Fibroblast of skin of back (primary cell): ENCODE data around the gene FMN1.

Experiments
- DNase-seq: peaks from one replicate; pipeline ENCODE4 v3.0.0-alpha.2; 2013

The FMN1 gene

DNA sequence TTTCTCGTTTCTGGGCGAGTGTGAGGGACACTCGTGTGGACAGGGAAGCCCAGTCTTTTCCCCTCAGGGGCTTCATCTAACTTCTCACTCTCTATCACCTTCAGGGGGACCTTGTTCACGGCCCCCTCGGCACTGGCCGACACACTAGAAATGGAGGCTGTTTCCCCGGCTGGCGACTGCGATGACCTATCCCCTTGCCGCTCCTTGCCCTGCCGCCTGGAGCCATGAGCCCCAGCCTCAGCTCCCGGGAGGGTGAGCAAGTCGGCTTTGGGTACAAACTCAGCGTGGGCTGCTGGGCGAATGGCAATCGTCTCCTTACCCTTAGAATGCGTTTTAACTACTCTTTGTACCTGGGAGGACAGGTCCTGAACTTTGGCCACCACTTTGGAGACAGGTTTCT, 41.0 kb downstream of the FMN1 start:
- no peak for DNase-seq

DNA sequence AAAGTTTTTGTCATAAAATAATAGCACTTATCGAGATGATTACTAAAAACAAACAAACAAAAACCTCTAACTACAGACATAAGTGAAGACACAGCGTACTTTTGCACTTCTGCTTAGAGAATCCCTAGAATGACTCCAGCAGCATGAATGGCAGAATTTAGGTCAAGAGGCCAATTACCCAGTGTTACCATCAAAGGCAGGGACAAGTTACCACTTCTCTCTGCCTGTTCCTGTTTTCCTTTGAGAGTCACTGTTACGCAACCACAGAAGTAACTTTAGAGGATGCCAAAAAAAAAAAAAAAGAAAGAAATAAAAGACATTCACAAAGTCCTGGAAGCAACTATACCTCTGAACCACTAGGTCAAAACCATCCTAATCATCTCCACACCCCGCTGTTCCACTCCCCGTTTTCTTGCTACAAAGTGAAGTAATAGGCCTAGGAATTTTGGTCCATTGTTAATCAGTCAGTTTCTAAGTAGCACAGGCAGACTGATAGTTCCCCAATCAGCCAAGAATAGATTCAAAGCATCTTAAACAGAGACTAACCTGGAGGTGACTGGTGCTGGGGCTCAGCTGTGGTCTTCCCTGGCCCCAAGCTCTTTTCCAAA, 41.9 kb downstream of the FMN1 start:
- no peak for DNase-seq

DNA sequence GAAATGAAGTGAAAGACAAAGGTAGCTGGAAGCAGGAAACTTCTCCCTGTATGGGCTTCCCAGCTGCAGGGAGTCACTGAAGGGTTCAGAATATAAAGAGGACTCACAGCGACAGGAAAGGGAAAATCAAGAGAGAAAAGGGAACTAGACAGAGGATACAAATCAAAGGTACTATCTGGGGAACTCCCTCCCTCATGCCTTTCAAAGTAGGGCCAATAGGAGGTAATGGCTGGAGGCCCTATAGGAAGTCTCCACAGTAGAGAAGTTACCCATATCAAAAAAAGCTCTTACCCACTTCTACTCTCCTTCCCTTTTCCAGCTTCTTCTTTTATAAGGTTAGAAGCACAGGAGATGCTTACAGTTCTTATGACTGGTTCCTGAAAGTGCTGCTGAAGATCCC, 43.5 kb downstream of the FMN1 start:
- no peak for DNase-seq

DNA sequence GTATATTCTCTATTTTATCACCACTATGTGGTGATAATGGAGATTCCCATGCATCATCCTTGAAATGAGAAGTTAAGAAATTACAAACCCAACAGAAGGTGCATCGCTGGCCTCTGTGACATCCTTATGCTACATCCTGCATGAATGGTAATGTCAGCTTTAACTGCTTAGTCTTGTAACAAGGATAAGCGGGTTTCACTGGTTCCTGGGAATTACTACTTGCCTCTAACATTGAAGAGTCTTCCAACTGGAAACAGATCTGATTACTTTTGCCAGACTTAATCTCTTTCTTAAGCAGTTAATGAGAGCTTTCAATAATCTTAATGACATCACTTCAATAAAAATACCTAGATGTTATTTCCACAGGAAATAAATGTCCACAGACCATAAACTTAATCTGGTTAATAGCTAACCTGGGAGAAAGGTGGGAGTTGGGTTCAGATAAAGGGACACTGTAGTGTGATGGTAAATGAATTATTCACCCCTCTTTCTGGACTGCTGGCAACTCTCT, 44.0 kb downstream of the FMN1 start:
- no peak for DNase-seq

DNA sequence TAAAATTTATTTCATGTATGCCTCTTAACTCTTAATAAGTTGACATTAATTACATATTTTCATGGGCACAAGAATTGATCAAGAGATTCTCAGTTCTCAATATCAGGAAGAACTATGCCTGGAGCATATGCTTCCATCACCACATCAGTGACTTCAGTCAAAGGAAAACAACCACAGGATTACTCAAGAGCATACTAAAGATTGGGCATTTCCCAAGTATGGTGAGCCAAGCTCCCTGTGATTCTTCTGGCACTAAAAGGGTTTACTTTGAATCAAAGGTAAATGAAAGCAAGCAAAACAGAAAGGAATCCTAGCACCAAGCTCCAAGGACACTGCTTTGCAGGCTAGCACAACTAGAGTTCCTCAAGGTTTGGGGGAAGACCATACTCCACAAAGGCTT, 44.6 kb downstream of the FMN1 start:
- no peak for DNase-seq

DNA sequence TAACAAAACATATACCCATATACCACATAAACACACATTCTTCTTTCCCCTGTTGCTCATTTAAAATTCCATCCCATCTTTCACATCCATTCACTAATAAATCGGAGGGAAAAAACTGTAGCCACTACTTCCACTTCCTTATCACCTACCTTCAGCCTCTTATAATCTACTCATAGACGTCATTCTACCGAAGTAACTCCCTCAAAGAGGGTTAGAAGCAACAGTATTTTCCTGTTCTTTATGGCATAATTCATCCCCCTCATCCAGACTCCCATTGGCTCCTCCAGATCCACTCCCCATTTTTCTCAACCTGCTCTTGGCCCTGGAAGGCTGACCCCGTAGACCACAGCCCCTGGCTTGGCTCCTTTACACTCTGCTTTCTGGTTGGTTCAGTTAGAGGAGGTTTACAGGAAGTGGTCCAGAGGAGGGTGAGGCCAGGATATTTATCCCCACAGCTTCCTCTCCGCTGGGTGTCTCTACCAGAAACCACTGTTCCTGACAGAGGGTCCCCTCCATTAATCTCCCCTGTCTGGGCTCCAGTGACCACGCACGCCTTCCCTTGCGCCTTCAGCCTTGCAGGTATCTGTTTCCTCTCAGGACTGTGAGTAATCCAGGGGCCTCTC, 46.3 kb downstream of the FMN1 start:
- DNase-seq = no peak

DNA sequence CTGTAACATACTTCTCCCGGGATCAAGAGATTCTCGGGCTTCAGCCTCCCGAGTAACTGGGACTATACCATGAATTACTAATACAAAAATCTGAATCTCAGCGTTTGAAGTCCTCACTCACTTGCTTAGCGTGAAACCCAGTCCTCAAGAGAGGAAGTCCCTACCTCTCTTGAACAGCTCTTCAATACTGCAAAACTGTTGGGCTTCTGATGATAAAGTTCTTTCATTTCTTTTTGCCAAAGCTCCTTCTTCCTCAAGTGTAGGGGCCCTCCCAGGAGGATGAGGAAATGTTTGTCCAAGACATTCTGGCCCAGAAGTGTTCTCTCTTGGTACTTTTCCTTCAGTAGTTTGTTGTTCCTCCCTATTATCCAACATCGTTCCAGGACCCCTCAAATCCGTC, 48.5 kb downstream of the FMN1 start:
- DNase-seq = no peak

DNA sequence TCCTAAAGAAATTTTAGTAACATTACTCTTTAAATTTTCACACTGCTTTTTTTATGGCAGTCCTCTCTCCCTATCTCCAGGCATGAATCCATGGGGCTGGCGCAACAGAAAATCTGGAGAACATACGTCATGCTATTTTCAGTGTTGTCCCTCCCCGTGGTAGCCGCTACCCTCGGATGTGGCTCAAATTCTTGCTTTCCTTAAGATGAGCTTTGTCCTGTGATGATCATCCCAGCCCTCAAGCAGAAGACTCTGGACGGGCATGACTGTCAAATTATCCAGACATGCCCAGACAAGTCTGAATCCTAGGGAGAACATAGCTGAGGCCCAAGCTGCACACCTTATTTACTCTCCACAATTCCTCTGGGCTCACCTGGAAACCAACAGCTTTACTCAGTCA, 49.1 kb downstream of the FMN1 start:
- DNase-seq = no peak

DNA sequence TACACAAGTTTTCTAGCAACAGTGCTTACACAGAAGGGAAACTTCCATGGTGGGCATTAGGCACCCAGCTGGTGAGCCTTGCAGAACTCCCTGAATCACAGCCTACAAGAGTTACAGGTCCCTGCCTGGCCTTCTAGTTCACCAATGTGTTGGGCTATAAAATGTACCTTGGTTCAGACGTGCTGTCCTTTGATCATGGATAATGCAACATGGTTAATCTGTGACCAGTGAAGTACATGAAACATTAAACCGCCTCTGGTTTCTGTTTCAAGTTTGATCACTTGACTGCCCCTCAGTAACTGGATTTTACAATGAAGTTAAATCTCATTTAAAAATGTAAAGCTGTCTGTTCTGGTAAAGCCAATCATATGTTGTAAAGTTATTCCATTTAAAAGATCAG, 51.8 kb downstream of the FMN1 start:
- DNase-seq = no peak

DNA sequence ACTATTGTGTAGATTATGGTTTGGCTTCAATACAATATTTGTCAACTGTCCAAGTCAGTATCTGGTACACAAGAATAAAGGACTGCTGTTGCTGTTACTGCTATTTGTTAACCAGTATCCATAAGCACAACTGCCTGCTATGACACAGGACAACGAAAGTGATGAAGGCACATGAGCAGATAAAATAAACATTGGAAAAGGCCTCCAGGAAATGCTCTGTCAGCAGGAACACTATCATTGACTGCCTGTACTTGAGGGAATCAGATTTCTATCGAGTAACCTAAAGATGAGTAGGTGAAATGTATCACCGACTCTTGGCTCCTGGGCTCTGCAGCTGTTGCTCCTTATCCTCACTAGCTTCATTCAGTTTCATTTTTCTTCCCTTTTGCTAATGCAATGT, 56.5 kb downstream of the FMN1 start:
- no peak for DNase-seq

DNA sequence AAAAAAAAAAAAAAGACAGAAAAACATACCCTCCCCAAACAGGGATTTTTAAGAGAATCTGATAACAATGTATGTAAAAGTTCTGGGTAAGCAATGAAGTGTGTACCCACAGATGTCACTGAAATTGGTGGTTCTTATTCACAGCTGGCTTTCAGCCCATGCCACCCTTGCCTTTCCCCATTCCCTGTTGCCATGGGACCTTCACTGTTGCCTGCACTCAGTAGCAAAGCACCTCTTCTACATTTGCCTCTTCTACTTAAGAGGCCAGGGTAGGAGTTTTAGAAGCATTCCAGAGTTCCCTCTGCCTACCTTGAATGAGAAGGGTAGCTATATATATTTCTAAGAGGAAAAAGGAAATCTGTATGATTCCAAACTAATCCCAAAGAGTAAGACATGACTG, 57.4 kb downstream of the FMN1 start:
- DNase-seq = no peak

DNA sequence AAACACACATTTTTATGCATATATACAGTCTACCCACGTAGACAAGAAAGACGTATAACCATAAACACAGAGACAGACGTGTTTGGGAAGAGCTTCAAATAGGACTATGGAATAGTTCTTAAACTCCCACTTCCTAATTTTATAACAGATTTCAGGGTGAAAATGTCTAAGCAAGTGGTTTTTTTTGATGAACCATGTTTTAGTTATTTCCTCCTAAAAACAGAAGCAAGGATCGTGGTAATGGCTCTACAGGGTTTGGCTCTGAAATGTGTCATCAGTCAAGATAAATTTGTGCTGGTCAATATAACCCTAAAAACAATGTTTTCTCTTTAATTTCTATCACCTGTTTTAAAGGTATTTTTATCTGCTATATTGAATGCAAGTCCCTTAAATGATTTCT, 58.2 kb downstream of the FMN1 start:
- peak; percentile 34 for DNase-seq

DNA sequence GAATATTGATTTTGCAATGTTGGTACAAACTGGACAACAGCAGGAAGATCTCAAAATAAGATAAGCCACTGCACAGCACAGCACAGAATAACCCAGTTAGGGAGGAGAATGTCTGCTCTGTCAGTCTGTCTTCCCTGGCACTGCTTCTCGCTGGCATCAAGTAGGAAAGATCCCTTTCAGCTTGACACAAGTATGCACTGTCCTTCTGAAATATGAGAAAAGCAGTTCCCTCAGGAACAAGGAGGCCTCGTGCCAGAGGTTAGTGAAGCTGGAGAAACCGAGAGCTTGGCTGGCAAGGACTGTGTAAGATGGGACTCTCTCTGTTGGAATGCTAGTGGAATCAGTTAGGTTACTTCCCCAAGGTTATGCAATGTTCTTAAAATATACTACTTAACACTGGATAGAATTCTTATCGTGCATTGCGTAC, 59.1 kb downstream of the FMN1 start:
- no peak for DNase-seq

DNA sequence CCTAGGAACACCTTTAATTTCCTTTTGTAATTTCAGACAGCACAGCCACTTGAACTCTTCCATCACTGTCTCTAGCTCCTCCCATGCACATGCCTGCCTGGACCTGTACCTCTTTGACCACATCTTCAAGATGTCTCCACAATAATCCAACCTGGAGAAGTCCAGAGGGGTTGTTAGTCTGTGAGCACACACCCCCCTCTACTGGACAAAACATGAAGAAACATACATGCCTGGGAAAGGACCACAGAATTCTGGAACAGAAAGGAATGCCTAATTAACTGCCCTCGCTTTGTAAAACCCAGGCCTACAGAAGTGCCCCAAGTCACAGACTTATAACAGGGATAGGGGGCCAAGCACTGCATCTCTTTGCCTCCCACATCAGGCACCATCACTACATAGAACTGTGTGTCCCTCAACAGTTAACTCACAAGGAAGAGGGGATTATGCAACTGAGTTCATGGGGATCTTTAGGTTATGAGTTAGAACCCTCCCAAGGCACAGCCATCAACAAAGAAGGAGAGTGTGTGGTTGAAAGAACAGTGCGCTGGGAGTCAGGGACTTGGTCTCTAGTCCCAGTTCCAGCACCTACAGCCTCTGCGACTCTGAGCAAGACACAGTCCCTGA, 61.7 kb downstream of the FMN1 start:
- peak; percentile 73 for DNase-seq

DNA sequence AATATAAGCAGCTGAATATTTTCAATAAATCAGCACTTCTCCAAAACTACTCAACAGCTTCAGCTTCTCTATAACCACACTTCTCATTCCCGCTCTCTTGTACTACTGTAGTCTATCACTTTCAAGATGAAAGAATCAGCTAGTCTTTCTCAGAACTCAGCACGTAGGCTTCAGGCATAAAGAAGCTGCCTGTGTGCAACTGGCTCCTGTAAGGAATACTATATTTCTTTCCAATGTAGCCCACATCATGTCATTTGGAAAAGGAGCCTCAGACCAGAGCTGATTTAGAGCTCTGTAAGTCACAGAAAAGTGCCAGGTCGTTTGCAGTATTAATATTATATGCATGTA, 62.3 kb downstream of the FMN1 start:
- no peak for DNase-seq

DNA sequence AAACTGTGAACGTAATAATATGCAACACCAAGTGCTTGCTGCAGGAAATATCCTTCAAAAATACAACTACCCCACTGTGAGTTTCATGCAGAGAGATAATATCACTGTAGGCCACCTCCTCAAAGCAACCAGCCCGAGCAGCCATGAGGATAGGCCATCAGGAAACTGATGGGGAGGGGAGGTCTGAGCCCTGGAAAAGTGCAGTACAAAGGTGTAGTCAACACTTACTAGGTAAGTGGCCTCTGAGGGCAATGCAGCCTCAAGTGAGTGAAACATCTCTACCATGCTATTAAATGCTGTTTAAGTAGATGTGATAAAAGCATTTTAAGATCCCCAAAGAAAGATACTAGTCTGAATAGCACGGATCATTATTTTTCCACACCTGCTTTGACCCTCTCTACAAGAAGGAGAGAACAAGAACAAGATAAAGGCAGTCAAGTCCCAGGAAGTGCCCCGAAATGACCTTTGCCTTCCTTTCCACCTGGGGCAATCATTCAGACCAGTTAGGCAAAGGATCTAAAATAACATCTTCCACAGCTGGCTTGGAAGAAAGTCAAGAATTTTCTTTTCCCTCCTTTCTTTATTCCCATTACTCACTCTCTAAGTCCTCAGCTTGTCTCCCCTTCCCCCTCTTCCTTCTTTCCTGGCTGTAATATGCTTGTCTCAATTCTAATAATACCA, 62.8 kb downstream of the FMN1 start:
- DNase-seq = peak; percentile 71

DNA sequence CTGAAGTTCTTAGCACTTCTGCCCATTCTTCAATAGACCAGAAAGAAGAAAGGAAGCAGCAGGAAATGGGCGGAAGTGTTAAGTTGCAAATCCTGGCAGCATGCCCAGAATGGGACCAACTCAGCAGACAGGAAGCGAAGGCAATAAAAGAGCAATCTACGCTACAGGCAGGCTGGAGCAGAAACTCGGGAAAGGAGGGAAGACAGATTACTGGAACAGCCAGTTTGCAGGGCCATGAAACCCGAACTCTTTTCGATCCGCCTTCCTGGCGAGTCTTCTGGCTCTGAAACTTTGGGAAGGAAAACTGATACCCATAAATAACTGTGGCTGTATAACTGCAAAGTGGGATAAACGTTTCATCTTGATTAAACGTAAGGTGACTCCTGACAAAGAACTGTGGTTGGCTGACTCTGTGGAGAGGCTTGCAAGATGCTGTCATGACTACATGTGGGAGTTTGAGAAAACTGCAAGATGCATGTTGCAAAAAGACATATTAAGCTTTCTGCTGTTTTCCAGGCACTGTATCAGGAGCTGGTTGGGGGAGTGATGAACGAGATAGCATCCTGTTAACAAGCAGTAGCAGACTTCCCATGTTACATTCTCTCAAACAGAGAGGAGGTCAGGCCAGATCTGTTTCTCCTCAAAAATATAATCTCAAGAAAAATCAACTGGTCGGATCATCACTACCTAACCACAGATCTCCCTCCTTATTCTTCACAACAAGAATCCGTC, 67.8 kb downstream of the FMN1 start:
- peak; percentile 94 for DNase-seq

DNA sequence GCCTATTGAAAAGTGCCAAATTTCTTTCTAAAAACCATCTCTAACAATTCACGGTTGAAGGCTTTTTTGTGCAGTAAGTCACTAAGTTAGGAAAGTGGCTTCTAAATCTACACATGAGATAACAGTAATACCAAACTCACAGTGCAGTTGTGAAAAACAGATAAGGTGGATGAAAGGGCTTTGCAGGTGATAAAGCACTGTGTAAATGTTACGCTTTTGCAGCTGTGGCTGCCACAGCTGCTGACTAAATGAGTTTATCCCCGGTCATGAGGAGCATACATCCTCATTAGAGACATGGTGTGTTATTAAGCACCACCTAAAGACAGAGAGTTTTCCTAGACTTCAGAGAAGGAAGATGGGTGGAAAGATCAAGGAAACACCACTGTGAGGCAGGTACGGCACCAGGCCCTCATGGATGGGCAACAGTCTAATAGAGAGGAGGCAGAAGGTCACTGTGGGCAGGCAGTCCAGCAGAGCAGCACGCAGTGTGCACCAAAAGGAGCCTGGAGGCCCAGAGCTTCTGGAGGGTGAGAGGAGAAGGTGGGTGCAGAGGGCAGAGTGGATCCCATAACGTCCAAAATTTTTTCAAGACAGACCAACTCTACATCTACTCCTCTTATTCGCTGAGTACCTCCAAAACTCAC, 68.5 kb downstream of the FMN1 start:
- no peak for DNase-seq

DNA sequence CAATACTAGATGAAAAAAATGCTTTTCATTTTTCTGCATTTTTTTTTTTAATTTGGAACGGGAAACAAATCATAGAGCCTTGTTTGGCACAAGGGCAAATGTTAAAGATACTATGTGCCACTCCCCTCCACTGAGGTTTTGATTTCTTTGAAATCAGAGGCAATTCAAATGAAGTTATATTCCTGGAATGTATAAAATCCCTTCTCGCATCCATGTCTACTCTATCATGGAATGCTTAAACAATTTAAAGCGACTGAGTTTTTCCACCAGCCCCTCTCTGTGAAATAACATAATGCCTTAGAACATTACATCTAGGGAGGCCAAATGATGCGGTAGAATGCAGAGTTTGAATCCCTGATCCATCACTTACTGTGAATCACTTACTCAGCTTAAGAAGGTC, 69.7 kb downstream of the FMN1 start:
- peak; percentile 57 for DNase-seq

DNA sequence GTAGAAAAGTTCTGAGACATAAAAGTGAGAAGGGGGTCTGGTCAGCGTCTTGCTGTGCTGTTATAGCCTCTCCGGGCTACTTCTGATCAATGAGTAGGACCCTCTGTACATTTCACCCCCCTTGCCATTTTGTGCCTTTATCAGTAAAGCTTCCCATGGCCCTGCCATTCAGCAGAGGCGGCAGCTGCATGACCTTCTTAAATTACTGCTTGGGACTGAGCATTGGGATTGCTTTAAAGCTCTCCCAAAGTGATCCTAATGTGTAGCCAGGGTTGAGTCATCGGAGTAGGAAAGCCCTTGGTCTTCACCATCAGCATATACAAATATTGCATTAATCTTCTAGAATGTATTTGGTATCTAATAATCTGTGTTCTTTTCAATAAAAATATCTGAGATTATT, 70.2 kb downstream of the FMN1 start:
- no peak for DNase-seq

DNA sequence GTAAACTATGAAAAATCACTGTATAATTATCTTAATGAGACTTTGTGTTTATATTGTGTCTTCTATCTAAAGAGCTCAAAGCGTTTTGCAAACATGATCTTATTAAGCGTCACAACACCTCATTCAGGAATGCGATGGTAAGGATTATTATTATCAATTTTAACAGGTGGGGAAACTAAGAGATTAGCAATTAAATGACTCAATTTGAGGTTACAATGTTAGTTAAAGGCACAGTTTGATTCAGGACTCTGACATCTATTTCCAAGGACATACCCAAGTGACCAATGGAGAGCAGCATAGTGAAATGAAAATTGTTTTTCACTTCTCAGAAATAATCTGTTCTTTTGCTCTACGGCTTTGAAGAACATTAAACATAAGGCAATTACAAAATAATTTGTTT, 74.6 kb downstream of the FMN1 start:
- no peak for DNase-seq

DNA sequence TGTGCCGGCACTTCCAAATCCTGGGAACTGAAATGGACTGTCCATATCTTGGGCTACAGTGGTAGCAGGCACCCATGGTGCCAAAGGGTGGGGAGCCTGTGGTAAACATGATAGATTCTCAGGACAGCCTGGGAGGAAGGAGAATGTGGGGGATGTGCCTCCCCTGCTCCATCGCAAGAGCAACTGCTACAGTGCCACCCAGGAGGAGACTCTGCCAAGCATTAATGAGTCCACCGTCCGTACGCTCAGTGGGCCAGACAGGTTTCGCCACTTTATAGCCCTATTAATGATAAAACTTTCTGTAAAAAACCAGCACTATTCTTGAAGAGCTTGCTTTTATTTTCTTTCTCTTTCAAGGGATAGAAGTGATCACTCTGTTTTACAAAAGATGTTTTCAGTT, 75.2 kb downstream of the FMN1 start:
- no peak for DNase-seq

DNA sequence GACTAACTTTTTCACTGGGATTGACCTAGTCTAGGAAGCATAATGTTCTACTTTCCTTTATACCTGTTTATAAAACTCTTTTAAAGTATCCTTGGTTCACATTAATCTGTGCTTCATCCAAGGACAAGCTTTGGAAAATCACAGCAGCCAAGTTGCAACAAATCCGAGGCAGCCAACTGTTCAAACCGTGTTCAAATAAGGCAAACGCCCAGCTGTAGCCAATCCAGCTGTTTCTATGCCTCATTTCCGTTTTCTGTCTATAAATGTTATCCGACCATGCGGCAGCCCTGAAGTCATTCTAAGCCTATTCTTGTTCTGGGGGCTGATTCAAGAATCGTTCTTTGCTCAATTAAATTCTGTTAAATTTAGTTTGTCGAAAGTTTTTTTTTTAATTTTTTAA, 78.3 kb downstream of the FMN1 start:
- no peak for DNase-seq
